ENCODE data around the gene CNTN6. TPM values are rescaled to one million over a fixed set of nuclear protein-coding genes. Genes with fewer than 3 reads are reported as not detected.

Gene CNTN6
- total RNA-seq, 2 donors from 2014 or later: not detected

- no peak for TF ChIP-seq CTCF (IDR thresholded peaks at IDR 0.05)
- H3K9me3 ChIP-seq: no peaks in the 10 kb centered on the region
- no peaks in the 10 kb centered on the region for H3K27me3 ChIP-seq (replicated peaks; ENCODE audit: insufficient read depth)
- H3K4me3 ChIP-seq: no peak overlapping the region
- no peaks in the 10 kb centered on the region for H3K4me1 ChIP-seq (ENCODE audit: control insufficient read depth in 1 of 2, low read depth in 2 of 2)
- H3K36me3 ChIP-seq: no peaks in the 10 kb centered on the region
- no peak for ATAC-seq (ENCODE audit: insufficient number of reproducible peaks, low FRiP score, low read depth)
- DNase-seq (ENCODE audit: low spot score): no peak
- H3K27ac ChIP-seq: no peak overlapping the region
Measured at GRCh38 chr3:1400571-1400970, 307.7 kb downstream of the CNTN6 start.

- H3K36me3 ChIP-seq: no peaks in the 10 kb centered on the region
- ATAC-seq (ENCODE audit: insufficient number of reproducible peaks, low FRiP score, low read depth): no peak
- no peaks in the 10 kb centered on the region for H3K27me3 ChIP-seq (replicated peaks; ENCODE audit: insufficient read depth)
- H3K4me3 ChIP-seq: no peak overlapping the region
- no peak for TF ChIP-seq CTCF (IDR thresholded peaks at IDR 0.05)
- H3K9me3 ChIP-seq: no peaks in the 10 kb centered on the region
- H3K27ac ChIP-seq: no peak overlapping the region
- no peaks in the 10 kb centered on the region for H3K4me1 ChIP-seq (ENCODE audit: control insufficient read depth in 1 of 2, low read depth in 2 of 2)
- no peak for DNase-seq (ENCODE audit: low spot score)
Measured at GRCh38 chr3:1404270-1404962, 311.6 kb downstream of the CNTN6 start.

- Histone ChIP-seq H3K9me3 (no peaks in the 10 kb centered on the region), H3K4me1 (ENCODE audit: control insufficient read depth in 1 of 2, low read depth in 2 of 2) (no peaks in the 10 kb centered on the region), H3K27ac (no peak overlapping the region), H3K36me3 (no peaks in the 10 kb centered on the region), H3K27me3 (replicated peaks; ENCODE audit: insufficient read depth) (no peaks in the 10 kb centered on the region), H3K4me3 (no peak overlapping the region)
- DNase-seq (ENCODE audit: low spot score) (no peak), ATAC-seq (ENCODE audit: insufficient number of reproducible peaks, low FRiP score, low read depth) (no peak)
- TF ChIP-seq CTCF (IDR thresholded peaks at IDR 0.05): no peak
Measured at GRCh38 chr3:1406250-1406649, 313.4 kb downstream of the CNTN6 start.

- Histone ChIP-seq H3K9me3 (no peaks in the 10 kb centered on the region), H3K36me3 (no peaks in the 10 kb centered on the region), H3K27ac (no peak overlapping the region), H3K4me3 (no peak overlapping the region), H3K4me1 (ENCODE audit: control insufficient read depth in 1 of 2, low read depth in 2 of 2) (no peaks in the 10 kb centered on the region), H3K27me3 (replicated peaks; ENCODE audit: insufficient read depth) (no peaks in the 10 kb centered on the region)
- no peak for DNase-seq (ENCODE audit: low spot score)
- no peak for TF ChIP-seq CTCF (IDR thresholded peaks at IDR 0.05)
- no peak for ATAC-seq (ENCODE audit: insufficient number of reproducible peaks, low FRiP score, low read depth)
Measured at GRCh38 chr3:1421577-1421976, 328.8 kb downstream of the CNTN6 start.

- Histone ChIP-seq H3K4me3 (no peak overlapping the region), H3K27ac (no peak overlapping the region), H3K27me3 (replicated peaks; ENCODE audit: insufficient read depth) (no peaks in the 10 kb centered on the region), H3K9me3 (no peaks in the 10 kb centered on the region), H3K4me1 (ENCODE audit: control insufficient read depth in 1 of 2, low read depth in 2 of 2) (no peaks in the 10 kb centered on the region), H3K36me3 (no peaks in the 10 kb centered on the region)
- no peak for ATAC-seq (ENCODE audit: insufficient number of reproducible peaks, low FRiP score, low read depth)
- TF ChIP-seq CTCF (IDR thresholded peaks at IDR 0.05): no peak
- no peak for DNase-seq (ENCODE audit: low spot score)
Measured at GRCh38 chr3:1423566-1424089, 330.8 kb downstream of the CNTN6 start.
